Chondrocyte (in vitro differentiated cells): ENCODE measurements around the gene GASK1A. TPM values are rescaled to one million over a fixed set of nuclear protein-coding genes. Genes with fewer than 3 reads are reported as not detected.

Experiments used
- DNase-seq: peaks from one replicate; pipeline ENCODE4 v3.0.0; 2021; ENCODE audit warnings: mixed read lengths, low spot score
- H3K27ac Mint-ChIP-seq: one replicate; pipeline ENCODE4 v1.8.0; 2021; ENCODE audit warnings: mild to moderate bottlenecking, moderate library complexity, mixed read lengths; ENCODE audit not compliant: unreplicated experiment
- H3K27me3 Mint-ChIP-seq: 2 replicates; pipeline ENCODE4 v1.8.0; 2021; ENCODE audit warnings: low read depth, mixed read lengths
- H3K36me3 Mint-ChIP-seq: 2 replicates; pipeline ENCODE4 v1.8.0; 2021; ENCODE audit warnings: low read depth, mixed read lengths
- H3K4me1 Mint-ChIP-seq: 2 replicates; pipeline ENCODE4 v1.8.0; 2021; ENCODE audit warnings: low read depth, mild to moderate bottlenecking, mixed read lengths
- H3K4me3 Mint-ChIP-seq: one replicate; pipeline ENCODE4 v1.8.0; 2021; ENCODE audit warnings: mild to moderate bottlenecking, moderate library complexity, mixed read lengths; ENCODE audit not compliant: unreplicated experiment
- H3K9me3 Mint-ChIP-seq: 2 replicates; pipeline ENCODE4 v1.8.0; 2021; ENCODE audit warnings: low read depth, mixed read lengths
- total RNA-seq: library from RNA; stranded (reverse); gene quantifications from 3 replicates; pipeline ENCODE4 v1.2.1, GENCODE V29; 2021
- TF ChIP-seq, protein P1 (sequence below): fragments of 200-600 bp; sonication (generic); IDR thresholded peaks from 2 replicates; pipeline ENCODE4 v1.5.0; 2021; ENCODE audit warnings: antibody characterized with exemption, mild to moderate bottlenecking, moderate library complexity

The GASK1A gene
- total RNA-seq, 1 donor from 2014 or later: 0.17 TPM

DNA sequence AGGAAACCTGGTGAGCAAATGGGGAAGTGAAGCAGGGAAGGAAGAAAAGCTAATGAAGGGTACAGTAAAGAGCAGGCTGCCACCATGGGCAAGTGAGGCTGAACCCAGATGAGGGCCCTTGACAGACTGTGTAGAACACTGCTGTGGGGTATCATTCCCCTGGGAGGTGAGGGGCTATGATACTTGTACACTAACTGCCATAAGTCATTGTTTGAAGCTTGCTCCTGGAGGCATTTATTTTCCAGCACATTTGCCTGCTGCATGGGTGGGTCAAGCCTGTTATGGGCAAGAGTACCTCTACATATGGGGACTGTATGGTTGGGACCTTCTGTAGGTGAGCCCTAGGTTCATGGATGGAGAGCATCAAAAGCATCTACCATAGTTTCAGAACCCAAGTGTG, 69.4 kb downstream of the GASK1A start:
- Mint-ChIP-seq H3K27me3 (peaks cover 6% of the 10 kb centered on the region), H3K36me3 (peaks cover 11% of the 10 kb centered on the region), H3K4me1 (no peaks in the 10 kb centered on the region), H3K9me3 (peaks cover 66% of the 10 kb centered on the region), H3K27ac (no peak overlapping the region), H3K4me3 (no peak overlapping the region)
- TF ChIP-seq, protein P1, sequence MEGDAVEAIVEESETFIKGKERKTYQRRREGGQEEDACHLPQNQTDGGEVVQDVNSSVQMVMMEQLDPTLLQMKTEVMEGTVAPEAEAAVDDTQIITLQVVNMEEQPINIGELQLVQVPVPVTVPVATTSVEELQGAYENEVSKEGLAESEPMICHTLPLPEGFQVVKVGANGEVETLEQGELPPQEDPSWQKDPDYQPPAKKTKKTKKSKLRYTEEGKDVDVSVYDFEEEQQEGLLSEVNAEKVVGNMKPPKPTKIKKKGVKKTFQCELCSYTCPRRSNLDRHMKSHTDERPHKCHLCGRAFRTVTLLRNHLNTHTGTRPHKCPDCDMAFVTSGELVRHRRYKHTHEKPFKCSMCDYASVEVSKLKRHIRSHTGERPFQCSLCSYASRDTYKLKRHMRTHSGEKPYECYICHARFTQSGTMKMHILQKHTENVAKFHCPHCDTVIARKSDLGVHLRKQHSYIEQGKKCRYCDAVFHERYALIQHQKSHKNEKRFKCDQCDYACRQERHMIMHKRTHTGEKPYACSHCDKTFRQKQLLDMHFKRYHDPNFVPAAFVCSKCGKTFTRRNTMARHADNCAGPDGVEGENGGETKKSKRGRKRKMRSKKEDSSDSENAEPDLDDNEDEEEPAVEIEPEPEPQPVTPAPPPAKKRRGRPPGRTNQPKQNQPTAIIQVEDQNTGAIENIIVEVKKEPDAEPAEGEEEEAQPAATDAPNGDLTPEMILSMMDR: no peak
- DNase-seq: no peak

DNA sequence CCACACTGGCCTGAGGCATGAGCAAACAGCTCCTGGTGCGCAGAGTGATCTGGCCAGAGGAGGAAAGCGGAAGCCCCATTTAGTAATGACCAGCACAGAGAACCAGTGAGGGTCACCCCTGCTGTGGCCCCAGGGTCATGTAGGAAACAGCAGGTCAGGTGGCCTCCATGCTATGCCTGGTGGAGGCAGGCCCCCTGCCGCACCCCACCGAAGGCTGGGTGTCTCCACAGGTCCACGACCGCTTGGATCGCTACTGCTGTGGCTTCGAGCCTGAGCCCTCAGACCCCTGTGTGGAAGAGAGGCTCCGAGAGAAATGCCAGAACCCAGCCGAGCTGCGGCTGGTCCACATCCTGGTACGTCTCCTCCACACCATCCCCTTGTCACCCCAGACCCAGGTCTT, 74.2 kb downstream of the GASK1A start:
- Mint-ChIP-seq H3K9me3 (peaks cover 33% of the 10 kb centered on the region), H3K27me3 (peaks cover 10% of the 10 kb centered on the region), H3K4me3 (no peak overlapping the region), H3K36me3 (peaks cover 7% of the 10 kb centered on the region), H3K4me1 (no peaks in the 10 kb centered on the region), H3K27ac (no peak overlapping the region)
- TF ChIP-seq, protein P1: no peak
- DNase-seq: no peak

DNA sequence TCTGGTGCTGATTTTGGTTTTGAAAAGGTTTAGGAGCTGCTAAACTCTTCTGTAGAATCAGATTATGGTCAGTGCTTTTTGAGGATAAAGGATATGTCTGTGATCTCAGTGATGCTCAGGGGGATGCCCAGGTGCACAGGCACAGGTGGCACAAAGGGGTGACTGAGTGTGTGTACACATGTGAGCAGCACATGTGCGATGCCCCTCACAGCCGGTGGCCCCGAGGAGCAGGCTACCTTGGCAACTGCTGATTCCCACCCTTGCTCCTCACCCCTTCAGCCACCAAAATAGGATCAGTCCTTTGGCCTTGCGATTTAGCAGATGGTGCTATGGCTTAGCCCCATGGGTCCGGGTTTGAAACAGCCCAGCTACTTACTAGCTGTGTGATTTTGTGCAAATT, 75.6 kb downstream of the GASK1A start:
- Mint-ChIP-seq H3K27me3 (peaks cover 10% of the 10 kb centered on the region), H3K4me1 (no peaks in the 10 kb centered on the region), H3K36me3 (peaks cover 5% of the 10 kb centered on the region), H3K4me3 (no peak overlapping the region), H3K9me3 (peaks cover 21% of the 10 kb centered on the region), H3K27ac (no peak overlapping the region)
- TF ChIP-seq, protein P1: no peak
- DNase-seq: no peak

DNA sequence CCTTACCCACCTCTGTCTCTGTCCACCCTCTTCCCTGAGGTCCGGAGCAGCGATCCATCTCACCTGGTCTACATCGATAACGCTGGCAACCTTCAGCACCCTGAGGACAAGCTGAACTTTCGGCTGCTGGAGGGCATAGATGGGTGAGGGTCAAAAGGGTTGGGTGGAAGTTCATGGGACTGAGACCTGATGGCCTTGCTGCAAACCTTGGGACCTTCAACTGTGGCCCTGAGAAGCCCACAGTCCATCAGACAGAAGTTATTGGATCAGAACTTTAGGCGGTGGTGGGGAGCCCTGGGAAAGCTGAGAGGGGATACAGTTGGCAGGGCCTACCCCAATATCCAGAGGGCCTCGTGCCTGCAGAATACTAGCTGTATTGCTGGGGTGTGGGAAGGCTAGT, 76.3 kb downstream of the GASK1A start:
- Mint-ChIP-seq H3K27me3 (peaks cover 10% of the 10 kb centered on the region), H3K4me1 (no peaks in the 10 kb centered on the region), H3K9me3 (peaks cover 14% of the 10 kb centered on the region), H3K4me3 (no peak overlapping the region), H3K27ac (no peak overlapping the region), H3K36me3 (peaks cover 4% of the 10 kb centered on the region)
- TF ChIP-seq, protein P1: no peak
- no peak for DNase-seq

DNA sequence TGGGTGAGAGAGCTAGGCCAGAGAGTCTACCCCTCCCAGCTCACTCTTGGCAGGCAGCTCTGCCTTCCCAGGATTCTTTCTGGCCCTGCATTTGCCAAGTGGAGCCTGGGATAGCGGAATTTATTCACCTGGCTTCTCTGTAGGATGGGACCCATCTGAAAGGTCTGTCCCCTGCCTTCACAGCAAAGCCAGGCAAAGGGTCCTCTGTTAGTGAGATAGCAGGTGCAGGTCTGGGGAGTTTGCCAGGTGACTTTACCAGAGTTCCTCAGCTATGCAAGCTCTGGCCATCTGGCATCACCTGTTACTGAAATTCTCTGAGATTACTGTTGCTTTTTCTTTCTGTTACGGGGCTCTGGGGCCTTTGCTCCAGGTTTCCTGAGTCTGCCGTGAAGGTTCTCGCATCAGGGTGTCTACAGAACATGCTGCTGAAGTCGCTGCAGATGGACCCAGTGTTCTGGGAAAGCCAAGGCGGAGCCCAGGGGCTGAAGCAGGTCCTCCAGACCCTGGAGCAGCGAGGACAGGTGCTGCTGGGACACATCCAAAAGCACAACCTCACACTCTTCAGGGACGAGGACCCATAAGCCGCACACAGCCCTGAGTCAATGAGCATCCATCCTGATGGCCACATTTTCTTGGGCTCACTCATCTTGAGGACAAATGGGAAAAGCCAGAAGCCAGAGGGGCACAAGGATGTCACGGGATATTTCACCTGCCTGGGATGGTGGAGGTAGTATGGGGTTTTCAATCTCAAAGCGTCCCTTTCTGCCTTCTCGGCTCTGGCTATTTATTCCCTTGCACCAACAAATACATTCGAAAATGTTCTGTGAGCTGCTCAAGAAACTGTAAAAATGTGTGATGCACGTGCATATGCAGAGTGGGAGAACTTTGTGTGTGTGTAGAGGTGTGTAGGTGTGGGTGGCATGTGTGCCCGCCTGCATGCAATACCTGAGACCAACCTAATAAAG, 77.0 kb downstream of the GASK1A start:
- Mint-ChIP-seq H3K27ac (no peak overlapping the region), H3K4me1 (no peaks in the 10 kb centered on the region), H3K36me3 (peaks cover 2% of the 10 kb centered on the region), H3K27me3 (peaks cover 10% of the 10 kb centered on the region), H3K9me3 (peaks cover 7% of the 10 kb centered on the region), H3K4me3 (no peak overlapping the region)
- no peak for DNase-seq
- TF ChIP-seq, protein P1: no peak
